Measurements from ENCODE around the gene GMFB.

DNA sequence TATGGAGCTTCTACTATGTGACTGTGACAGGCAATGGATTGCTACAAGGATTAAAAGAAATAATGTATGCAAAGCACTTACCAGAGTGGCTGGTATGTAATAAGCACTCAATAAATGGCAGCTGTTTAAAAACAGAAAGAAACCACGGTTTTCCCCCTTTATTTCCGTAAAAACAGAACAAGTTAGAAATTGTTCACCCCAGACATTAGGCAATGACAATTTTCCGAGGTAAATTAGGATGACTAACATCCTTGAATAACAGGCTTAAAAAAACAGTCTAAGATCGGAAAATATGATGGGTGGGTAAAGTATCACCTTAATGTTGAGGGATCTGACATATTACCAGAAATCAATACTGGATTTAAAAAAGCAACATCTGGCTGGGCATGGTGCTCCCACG, 26.7 kb downstream of the GMFB start:
- TF ChIP-seq, protein P1, sequence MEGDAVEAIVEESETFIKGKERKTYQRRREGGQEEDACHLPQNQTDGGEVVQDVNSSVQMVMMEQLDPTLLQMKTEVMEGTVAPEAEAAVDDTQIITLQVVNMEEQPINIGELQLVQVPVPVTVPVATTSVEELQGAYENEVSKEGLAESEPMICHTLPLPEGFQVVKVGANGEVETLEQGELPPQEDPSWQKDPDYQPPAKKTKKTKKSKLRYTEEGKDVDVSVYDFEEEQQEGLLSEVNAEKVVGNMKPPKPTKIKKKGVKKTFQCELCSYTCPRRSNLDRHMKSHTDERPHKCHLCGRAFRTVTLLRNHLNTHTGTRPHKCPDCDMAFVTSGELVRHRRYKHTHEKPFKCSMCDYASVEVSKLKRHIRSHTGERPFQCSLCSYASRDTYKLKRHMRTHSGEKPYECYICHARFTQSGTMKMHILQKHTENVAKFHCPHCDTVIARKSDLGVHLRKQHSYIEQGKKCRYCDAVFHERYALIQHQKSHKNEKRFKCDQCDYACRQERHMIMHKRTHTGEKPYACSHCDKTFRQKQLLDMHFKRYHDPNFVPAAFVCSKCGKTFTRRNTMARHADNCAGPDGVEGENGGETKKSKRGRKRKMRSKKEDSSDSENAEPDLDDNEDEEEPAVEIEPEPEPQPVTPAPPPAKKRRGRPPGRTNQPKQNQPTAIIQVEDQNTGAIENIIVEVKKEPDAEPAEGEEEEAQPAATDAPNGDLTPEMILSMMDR (conservative IDR thresholded peaks at IDR 0.05; ENCODE audit: low read depth in 2 of 2): no peak
- TF ChIP-seq POLR2AphosphoS5 (IDR thresholded peaks at IDR 0.05; ENCODE audit: low read depth) (no peak), EZH2 (IDR thresholded peaks at IDR 0.05; ENCODE audit: low read depth, unreplicated experiment) (no peak)
- TF ChIP-seq, protein P2, sequence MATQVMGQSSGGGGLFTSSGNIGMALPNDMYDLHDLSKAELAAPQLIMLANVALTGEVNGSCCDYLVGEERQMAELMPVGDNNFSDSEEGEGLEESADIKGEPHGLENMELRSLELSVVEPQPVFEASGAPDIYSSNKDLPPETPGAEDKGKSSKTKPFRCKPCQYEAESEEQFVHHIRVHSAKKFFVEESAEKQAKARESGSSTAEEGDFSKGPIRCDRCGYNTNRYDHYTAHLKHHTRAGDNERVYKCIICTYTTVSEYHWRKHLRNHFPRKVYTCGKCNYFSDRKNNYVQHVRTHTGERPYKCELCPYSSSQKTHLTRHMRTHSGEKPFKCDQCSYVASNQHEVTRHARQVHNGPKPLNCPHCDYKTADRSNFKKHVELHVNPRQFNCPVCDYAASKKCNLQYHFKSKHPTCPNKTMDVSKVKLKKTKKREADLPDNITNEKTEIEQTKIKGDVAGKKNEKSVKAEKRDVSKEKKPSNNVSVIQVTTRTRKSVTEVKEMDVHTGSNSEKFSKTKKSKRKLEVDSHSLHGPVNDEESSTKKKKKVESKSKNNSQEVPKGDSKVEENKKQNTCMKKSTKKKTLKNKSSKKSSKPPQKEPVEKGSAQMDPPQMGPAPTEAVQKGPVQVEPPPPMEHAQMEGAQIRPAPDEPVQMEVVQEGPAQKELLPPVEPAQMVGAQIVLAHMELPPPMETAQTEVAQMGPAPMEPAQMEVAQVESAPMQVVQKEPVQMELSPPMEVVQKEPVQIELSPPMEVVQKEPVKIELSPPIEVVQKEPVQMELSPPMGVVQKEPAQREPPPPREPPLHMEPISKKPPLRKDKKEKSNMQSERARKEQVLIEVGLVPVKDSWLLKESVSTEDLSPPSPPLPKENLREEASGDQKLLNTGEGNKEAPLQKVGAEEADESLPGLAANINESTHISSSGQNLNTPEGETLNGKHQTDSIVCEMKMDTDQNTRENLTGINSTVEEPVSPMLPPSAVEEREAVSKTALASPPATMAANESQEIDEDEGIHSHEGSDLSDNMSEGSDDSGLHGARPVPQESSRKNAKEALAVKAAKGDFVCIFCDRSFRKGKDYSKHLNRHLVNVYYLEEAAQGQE (IDR thresholded peaks at IDR 0.05; ENCODE audit: unreplicated experiment): no peak

All from GM23338 (cell line).